Measurements from ENCODE around the gene ENDOU. TPM values are rescaled to one million over a fixed set of nuclear protein-coding genes. Genes with fewer than 3 reads are reported as not detected.
A peak's percentile ranks its signal among the peaks of the same experiment; 100 is the strongest.

Gene ENDOU, protein sequence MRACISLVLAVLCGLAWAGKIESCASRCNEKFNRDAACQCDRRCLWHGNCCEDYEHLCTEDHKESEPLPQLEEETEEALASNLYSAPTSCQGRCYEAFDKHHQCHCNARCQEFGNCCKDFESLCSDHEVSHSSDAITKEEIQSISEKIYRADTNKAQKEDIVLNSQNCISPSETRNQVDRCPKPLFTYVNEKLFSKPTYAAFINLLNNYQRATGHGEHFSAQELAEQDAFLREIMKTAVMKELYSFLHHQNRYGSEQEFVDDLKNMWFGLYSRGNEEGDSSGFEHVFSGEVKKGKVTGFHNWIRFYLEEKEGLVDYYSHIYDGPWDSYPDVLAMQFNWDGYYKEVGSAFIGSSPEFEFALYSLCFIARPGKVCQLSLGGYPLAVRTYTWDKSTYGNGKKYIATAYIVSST
- not detected for total RNA-seq
- long read RNA-seq, result 0 reads

- H3K36me3 ChIP-seq, result no peaks in the 10 kb centered on the region
- no peak for DNase-seq
- intact Hi-C loops (cut with DNase I), result no loop called here
- H3K4me3 ChIP-seq, result no peak within 1 kb of the TSS
- no peaks in the 10 kb centered on the region for H3K27me3 ChIP-seq (ENCODE audit: low read depth)
- H3K27ac ChIP-seq, result no peak within 1 kb of the TSS
- H3K9me3 ChIP-seq, result no peaks in the 10 kb centered on the region
- H3K4me1 ChIP-seq, result peaks cover 16% of the 10 kb centered on the region
- no peak for TF ChIP-seq CTCF (IDR thresholded peaks at IDR 0.05)
- no peak for ATAC-seq
Observed at GRCh38 chr12:47725091-47725772, at the start of gene ENDOU. Gene ENDOU (minus strand): TSS chr12:47725490. CDS start chr12:47725413, 77 bp downstream.

- DNase-seq (peak; percentile 37), ATAC-seq (no peak)
- Histone ChIP-seq H3K27ac (no peak overlapping the region), H3K36me3 (no peaks in the 10 kb centered on the region), H3K9me3 (no peaks in the 10 kb centered on the region), H3K27me3 (ENCODE audit: low read depth) (no peaks in the 10 kb centered on the region), H3K4me3 (no peak overlapping the region), H3K4me1 (peaks cover 81% of the 10 kb centered on the region)
- no peak for TF ChIP-seq CTCF (IDR thresholded peaks at IDR 0.05)
- intact Hi-C loops (cut with DNase I), result loop anchor here (5.0 kb wide), 1 partner anchor 32 kb away; no protein-coding TSS in a partner anchor
Observed at GRCh38 chr12:47774663-47775062, 49.4 kb upstream of the ENDOU start.

DNA sequence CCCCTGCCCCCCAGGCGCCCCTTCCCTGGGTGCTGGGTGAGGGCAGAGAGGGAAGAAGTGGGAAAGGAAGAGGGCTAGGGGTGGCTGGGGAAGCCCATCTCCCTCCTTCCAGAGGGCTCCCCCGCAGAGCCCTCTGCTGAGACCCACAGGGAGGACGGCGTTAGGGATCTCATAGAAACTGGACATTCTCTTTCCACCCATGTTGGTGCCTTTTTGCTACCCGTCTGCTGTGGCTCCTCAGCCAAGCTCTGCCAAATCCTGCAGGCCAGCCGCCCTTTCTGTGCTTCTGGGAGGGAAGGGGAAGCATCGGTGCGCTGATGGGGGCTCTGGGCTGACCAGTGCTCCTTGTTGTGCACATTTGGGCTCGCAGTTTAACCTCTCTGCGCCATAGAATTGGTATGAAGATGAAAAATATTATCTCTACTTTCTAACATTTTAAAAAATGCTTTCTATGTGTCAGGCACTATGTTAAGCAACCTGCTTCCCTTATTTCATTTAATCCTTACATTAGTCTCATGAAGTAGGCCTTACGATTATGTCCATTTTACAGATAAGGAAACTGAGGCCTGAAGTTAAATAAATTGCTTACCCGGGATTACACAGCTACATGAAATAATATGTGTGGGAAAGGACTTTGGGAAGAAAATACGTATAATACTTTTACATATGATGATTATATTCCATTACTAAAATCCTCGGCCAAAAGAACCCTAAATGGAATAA lies 48.7 kb upstream of the ENDOU start:
- H3K4me3 ChIP-seq, result peak overlapping the region; percentile 95
- H3K9me3 ChIP-seq, result no peaks in the 10 kb centered on the region
- DNase-seq (peak; percentile 46), ATAC-seq (peak in 1 of 2 donors; percentile 4)
- H3K36me3 ChIP-seq, result no peaks in the 10 kb centered on the region
- peak overlapping the region; percentile 83 for H3K27ac ChIP-seq
- peaks cover 81% of the 10 kb centered on the region for H3K4me1 ChIP-seq
- TF ChIP-seq CTCF (IDR thresholded peaks at IDR 0.05), result no peak
- H3K27me3 ChIP-seq (ENCODE audit: low read depth), result no peaks in the 10 kb centered on the region
- intact Hi-C loops (cut with DNase I), result no loop called here

GRCh38 chr12:47773062-47773857 lies 48.0 kb upstream of the ENDOU start, which contains the start of gene SLC48A1:
Gene SLC48A1 (plus strand): TSS chr12:47773238. CDS start chr12:47773305, 67 bp downstream.
- H3K9me3 ChIP-seq, result no peaks in the 10 kb centered on the region
- ATAC-seq, result peak; percentile 87 to 90
- peak within 1 kb of the TSS; percentile 95 for H3K4me3 ChIP-seq
- intact Hi-C loops (cut with DNase I), result no loop called here
- peak; percentile 8 for TF ChIP-seq CTCF (IDR thresholded peaks at IDR 0.05)
- H3K27ac ChIP-seq, result peak within 1 kb of the TSS; percentile 83
- peak; percentile 85 for DNase-seq
- no peaks in the 10 kb centered on the region for H3K36me3 ChIP-seq
- H3K27me3 ChIP-seq (ENCODE audit: low read depth), result no peaks in the 10 kb centered on the region
- H3K4me1 ChIP-seq, result peaks cover 76% of the 10 kb centered on the region

- TF ChIP-seq CTCF (IDR thresholded peaks at IDR 0.05), result no peak
- intact Hi-C loops (cut with DNase I), result no loop called here
- Histone ChIP-seq H3K27ac (peak overlapping the region; percentile 83), H3K36me3 (no peaks in the 10 kb centered on the region), H3K9me3 (no peaks in the 10 kb centered on the region), H3K4me3 (peak overlapping the region; percentile 95), H3K27me3 (ENCODE audit: low read depth) (no peaks in the 10 kb centered on the region), H3K4me1 (peaks cover 70% of the 10 kb centered on the region)
- ATAC-seq (no peak), DNase-seq (no peak)
Observed at GRCh38 chr12:47772738-47773061, 47.4 kb upstream of the ENDOU start.

Measured in lower lobe of right lung (tissue), 2 donors.